H1 (cell line): ENCODE data around the gene AP5M1. TPM values are rescaled to one million over a fixed set of nuclear protein-coding genes. Genes with fewer than 3 reads are reported as not detected.

Experiments used
- CTCF ChIA-PET: fragments of 300-600 bp; sonication (Branson Sonifier 250); formaldehyde crosslinking; loops from one replicate; lab custom pipeline; 2021; ENCODE audit not compliant: partially characterized antibody; lab: Charles Lee
- POLR2A ChIA-PET: fragments of 300-600 bp; sonication (Branson Sonifier 250); formaldehyde crosslinking; loops from one replicate; lab custom pipeline; 2021; ENCODE audit warnings: inconsistent platforms; ENCODE audit not compliant: partially characterized antibody; lab: Charles Lee
- DNase-seq, 2 experiments: peaks; one replicate each; pipeline versions ENCODE4 v3.0.0 to v3.0.0-alpha.2; 2010 to 2022; ENCODE audit warnings: low spot score in 2 of 2, low read depth in 1 of 2, mixed read lengths in 1 of 2
- FAIRE-seq: peaks from 2 replicates; lab custom pipeline; 2011; peaks lifted over from hg19 to GRCh38; lab: Jason Lieb, UNC
- H2AFZ ChIP-seq: 2 replicates; pipeline ENCODE4 v1.8.1; 2012; ENCODE audit warnings: low read length, inconsistent platforms
- H2AK5ac ChIP-seq: 2 replicates; pipeline ENCODE4 v1.6.1; 2013; ENCODE audit warnings: low read depth, low read length
- H2BK120ac ChIP-seq: replicated peaks from 2 replicates; pipeline ENCODE3; 2013; ENCODE audit warnings: low read depth, low read length, inconsistent platforms
- H2BK12ac ChIP-seq: 2 replicates; pipeline ENCODE4 v1.6.1; 2013; ENCODE audit warnings: low read depth, low read length
- H2BK15ac ChIP-seq: 2 replicates; pipeline ENCODE4 v1.6.1; 2013; ENCODE audit warnings: low read length
- H2BK20ac ChIP-seq: 2 replicates; pipeline ENCODE4 v1.6.1; 2013; ENCODE audit warnings: low read length
- H2BK5ac ChIP-seq: 2 replicates; pipeline ENCODE4 v1.6.1; 2013; ENCODE audit warnings: low read depth, low read length
- H3K14ac ChIP-seq: 2 replicates; pipeline ENCODE4 v1.6.1; 2013; ENCODE audit warnings: inconsistent platforms; ENCODE audit not compliant: insufficient read length
- H3K18ac ChIP-seq: 2 replicates; pipeline ENCODE4 v1.6.1; 2013; ENCODE audit warnings: low read length; ENCODE audit errors: extremely low read depth
- H3K23ac ChIP-seq: 2 replicates; pipeline ENCODE4 v1.6.1; 2013; ENCODE audit warnings: inconsistent platforms; ENCODE audit not compliant: insufficient read length
- H3K23me2 ChIP-seq: 2 replicates; pipeline ENCODE4 v1.6.1; 2013; ENCODE audit warnings: low read depth, low read length
- H3K27ac ChIP-seq: 2 replicates; pipeline ENCODE4 v1.6.1; 2011; ENCODE audit warnings: low read depth, low read length, inconsistent platforms
- H3K27me3 ChIP-seq, 4 experiments: replicated peaks in 1 of 4; 1 replicate in 1 of 4; 2 replicates in 3 of 4; pipeline versions ENCODE4 v1.6.1 to v1.8.1; 2011 to 2013; ENCODE audit warnings: low read length in 3 of 4, mild to moderate bottlenecking in 3 of 4, inconsistent platforms in 2 of 4, mixed read lengths in 2 of 4, moderate library complexity in 1 of 4; ENCODE audit not compliant: control insufficient read depth in 3 of 4, insufficient read depth in 3 of 4; ENCODE audit errors: extremely low read depth in 1 of 4
- H3K36me3 ChIP-seq, 4 experiments: 2 replicates each; pipeline versions ENCODE4 v1.6.1 to v1.8.1; 2011 to 2013; ENCODE audit warnings: mild to moderate bottlenecking in 4 of 4, low read length in 3 of 4, moderate library complexity in 2 of 4, control low read depth in 1 of 4, inconsistent platforms in 1 of 4; ENCODE audit not compliant: insufficient read depth in 4 of 4, control insufficient read depth in 2 of 4
- H3K4ac ChIP-seq: replicated peaks from 2 replicates; pipeline ENCODE3; 2013; ENCODE audit warnings: low read length, low read depth, mixed read lengths, inconsistent platforms; ENCODE audit not compliant: insufficient read length
- H3K4me1 ChIP-seq, 4 experiments: replicated peaks in 1 of 4; 1 replicate in 1 of 4; 2 replicates in 3 of 4; pipeline versions ENCODE4 v1.6.1 to v1.8.1; 2011 to 2013; ENCODE audit warnings: low read length in 3 of 4, inconsistent platforms in 2 of 4, mixed read lengths in 1 of 4; ENCODE audit not compliant: insufficient read depth in 4 of 4, control insufficient read depth in 3 of 4
- H3K4me2 ChIP-seq, 2 experiments: 2 replicates each; pipeline versions ENCODE4 v1.6.1 to v1.8.1; 2011 to 2013; ENCODE audit warnings: low read depth in 2 of 2, low read length in 2 of 2, control low read depth in 1 of 2, inconsistent platforms in 1 of 2, mild to moderate bottlenecking in 1 of 2; ENCODE audit not compliant: insufficient read depth in 1 of 2
- H3K4me3 ChIP-seq, 4 experiments: fragments of 200-600, 300-600 bp in 1 of 4; sonication (generic), shearing (Covaris generic), sonication (Bioruptor Twin) in 1 of 4; 2 replicates each; pipeline versions ENCODE4 v1.5.1 to v1.8.1; 2011 to 2016; ENCODE audit warnings: low read length in 4 of 4, low read depth in 3 of 4, control low read depth in 2 of 4, inconsistent platforms in 2 of 4, mild to moderate bottlenecking in 2 of 4, mixed read lengths in 1 of 4, moderate library complexity in 1 of 4; ENCODE audit not compliant: insufficient read depth in 2 of 4; ENCODE audit errors: extremely low read depth in 1 of 4
- H3K56ac ChIP-seq: replicated peaks from 2 replicates; pipeline ENCODE3; 2013; ENCODE audit warnings: low read depth, mild to moderate bottlenecking, mixed read lengths, low read length, inconsistent platforms; ENCODE audit not compliant: insufficient read length
- H3K79me1 ChIP-seq: 2 replicates; pipeline ENCODE4 v1.6.1; 2013; ENCODE audit warnings: low read depth, low read length, control low read depth
- H3K79me2 ChIP-seq, 2 experiments: 2 replicates each; pipeline versions ENCODE4 v1.6.1 to v1.8.1; 2012 to 2013; ENCODE audit warnings: low read length in 2 of 2, mild to moderate bottlenecking in 2 of 2, inconsistent platforms in 1 of 2; ENCODE audit not compliant: insufficient read depth in 2 of 2, control insufficient read depth in 1 of 2
- H3K9ac ChIP-seq, 4 experiments: replicated peaks in 1 of 4; 1 replicate in 1 of 4; 2 replicates in 3 of 4; pipeline versions ENCODE4 v1.6.1 to v1.8.1; 2011 to 2013; ENCODE audit warnings: low read depth in 3 of 4, low read length in 3 of 4, control low read depth in 2 of 4, mild to moderate bottlenecking in 2 of 4, moderate library complexity in 2 of 4, inconsistent platforms in 1 of 4; ENCODE audit errors: extremely low read depth in 1 of 4
- H3K9me3 ChIP-seq, 2 experiments: 2 replicates each; pipeline versions ENCODE4 v1.6.1 to v1.8.1; 2012 to 2013; ENCODE audit warnings: mild to moderate bottlenecking in 2 of 2, moderate library complexity in 2 of 2, control low read depth in 1 of 2, inconsistent platforms in 1 of 2, low read depth in 1 of 2, low read length in 1 of 2, mixed read lengths in 1 of 2; ENCODE audit not compliant: insufficient read depth in 2 of 2
- H4K20me1 ChIP-seq, 2 experiments: replicated peaks in 1 of 2; 2 replicates each; pipeline versions ENCODE3 to v1.8.1; 2011 to 2013; ENCODE audit warnings: inconsistent platforms in 2 of 2, low read length in 2 of 2, mild to moderate bottlenecking in 1 of 2; ENCODE audit not compliant: insufficient read depth in 2 of 2, control insufficient read depth in 1 of 2
- H4K5ac ChIP-seq: 2 replicates; pipeline ENCODE4 v1.6.1; 2013; ENCODE audit warnings: low read length, low read depth, mixed read lengths, inconsistent platforms; ENCODE audit not compliant: insufficient read length
- H4K8ac ChIP-seq: 2 replicates; pipeline ENCODE4 v1.8.0; 2013; ENCODE audit warnings: mild to moderate bottlenecking, moderate library complexity, low read length, inconsistent platforms; ENCODE audit not compliant: insufficient read depth; ENCODE audit errors: extremely low read depth
- H4K91ac ChIP-seq: replicated peaks from 2 replicates; pipeline ENCODE3; 2013; ENCODE audit warnings: low read length, mixed read lengths, inconsistent platforms; ENCODE audit not compliant: insufficient read length
- ASH2L ChIP-seq: fragments of 200-600, 300-600 bp; sonication (generic); IDR thresholded peaks from one replicate; pipeline ENCODE4 v1.7.1; 2017; ENCODE audit warnings: low read length
- GABPA ChIP-seq: IDR thresholded peaks from 2 replicates; pipeline ENCODE4 v1.6.1; 2011; ENCODE audit warnings: mild to moderate bottlenecking, low read length, moderate library complexity, borderline replicate concordance; ENCODE audit not compliant: insufficient read depth
- PHF8 ChIP-seq: fragments of 200-600 bp; sonication (generic); conservative IDR thresholded peaks from 2 replicates; pipeline ENCODE4 v1.7.1; 2012; ENCODE audit warnings: low read depth, mild to moderate bottlenecking, inconsistent platforms, low read length, moderate library complexity
- POLR2A ChIP-seq, 2 experiments: IDR thresholded peaks; 1 replicate in 1 of 2; 2 replicates in 1 of 2; pipeline ENCODE4 v1.6.1; 2011; ENCODE audit warnings: low read depth in 2 of 2, low read length in 2 of 2, mild to moderate bottlenecking in 2 of 2; ENCODE audit errors: control extremely low read depth in 1 of 2
- TCF12 ChIP-seq: IDR thresholded peaks from 2 replicates; pipeline ENCODE4 v1.6.1; 2011; ENCODE audit warnings: low read depth, mild to moderate bottlenecking, low read length
- polyA plus RNA-seq, 7 experiments: library from polyadenylated mRNA; depleted of rRNA in 3 of 7; stranded (reverse) in 5 of 7; unstranded in 2 of 7; fragments of >200 nt in 5 of 7; fragments of 200-250 nt in 2 of 7; gene quantifications; 1 replicate in 5 of 7; 2 replicates in 1 of 7; 4 replicates in 1 of 7; pipeline versions ENCODE4 v1.2.1 to v1.2.3, GENCODE V29; 2011 to 2013; ENCODE audit warnings: missing spikeins in 2 of 7, mixed read lengths in 2 of 7
- total RNA-seq: library from RNA; stranded (reverse); fragmentation: NEBNext Ultra II Directional; extraction: Animal tissue kit (Norgen Biotek cat#: 25700); gene quantifications from 2 replicates; pipeline ENCODE4 v1.2.1, GENCODE V29; 2021
- TF ChIP-seq, protein P1 (sequence below), 3 experiments: IDR thresholded peaks; 1 replicate in 2 of 3; 2 replicates in 1 of 3; pipeline versions ENCODE4 v1.5.1 to v1.6.1; 2011; ENCODE audit warnings: low read length in 3 of 3, mild to moderate bottlenecking in 3 of 3, inconsistent platforms in 2 of 3, low read depth in 1 of 3, moderate library complexity in 1 of 3; ENCODE audit not compliant: insufficient read depth in 1 of 3; ENCODE audit errors: control extremely low read depth in 1 of 3
- TF ChIP-seq, protein P2 (sequence below): IDR thresholded peaks from 2 replicates; pipeline ENCODE4 v1.6.1; 2011; ENCODE audit warnings: low read length, improper control_type of control experiment

AP5M1 gene
- total and polyA plus RNA-seq, 2 of the 8 experiments (the other 6 are each of a cell fraction or from before 2014, with no cell fraction given), result 20.9 to 51.9 TPM

DNA sequence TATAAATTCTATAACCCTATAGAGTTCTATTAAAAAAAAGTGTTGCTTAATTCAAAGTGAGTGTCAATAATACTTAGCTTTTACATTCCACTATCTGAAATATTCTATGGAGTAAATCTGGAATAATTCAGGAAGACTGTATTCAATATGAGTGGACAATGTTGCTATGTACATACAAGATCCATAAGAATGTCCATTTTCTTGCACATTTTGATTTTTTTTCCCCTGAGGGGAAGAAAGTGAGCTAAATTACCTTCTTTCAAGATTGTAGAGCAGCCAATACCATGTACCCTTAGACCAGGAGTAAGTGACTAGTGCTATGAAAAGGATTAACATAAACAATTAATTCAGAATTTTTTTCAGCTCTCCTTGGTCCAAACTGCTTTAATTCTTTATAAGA lies 25.5 kb upstream of the AP5M1 start:
- no peaks in the 10 kb centered on the region for H3K27me3 ChIP-seq
- H4K91ac ChIP-seq, result no peak overlapping the region
- no peak overlapping the region for H2AFZ ChIP-seq
- H3K14ac ChIP-seq, result no peak overlapping the region
- H3K23me2 ChIP-seq, result no peaks in the 10 kb centered on the region
- TF ChIP-seq, protein P1, sequence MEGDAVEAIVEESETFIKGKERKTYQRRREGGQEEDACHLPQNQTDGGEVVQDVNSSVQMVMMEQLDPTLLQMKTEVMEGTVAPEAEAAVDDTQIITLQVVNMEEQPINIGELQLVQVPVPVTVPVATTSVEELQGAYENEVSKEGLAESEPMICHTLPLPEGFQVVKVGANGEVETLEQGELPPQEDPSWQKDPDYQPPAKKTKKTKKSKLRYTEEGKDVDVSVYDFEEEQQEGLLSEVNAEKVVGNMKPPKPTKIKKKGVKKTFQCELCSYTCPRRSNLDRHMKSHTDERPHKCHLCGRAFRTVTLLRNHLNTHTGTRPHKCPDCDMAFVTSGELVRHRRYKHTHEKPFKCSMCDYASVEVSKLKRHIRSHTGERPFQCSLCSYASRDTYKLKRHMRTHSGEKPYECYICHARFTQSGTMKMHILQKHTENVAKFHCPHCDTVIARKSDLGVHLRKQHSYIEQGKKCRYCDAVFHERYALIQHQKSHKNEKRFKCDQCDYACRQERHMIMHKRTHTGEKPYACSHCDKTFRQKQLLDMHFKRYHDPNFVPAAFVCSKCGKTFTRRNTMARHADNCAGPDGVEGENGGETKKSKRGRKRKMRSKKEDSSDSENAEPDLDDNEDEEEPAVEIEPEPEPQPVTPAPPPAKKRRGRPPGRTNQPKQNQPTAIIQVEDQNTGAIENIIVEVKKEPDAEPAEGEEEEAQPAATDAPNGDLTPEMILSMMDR (IDR thresholded peaks at IDR 0.05; ENCODE audit: control extremely low read depth in 1 of 3, insufficient read depth in 1 of 3, low read depth in 1 of 3, low read length in 3 of 3), result no peak
- TF ChIP-seq GABPA (no peak), ASH2L (no peak), POLR2A (IDR thresholded peaks at IDR 0.05; ENCODE audit: control extremely low read depth in 1 of 2, low read depth in 2 of 2, low read length in 2 of 2) (no peak), TCF12 (no peak), PHF8 (no peak)
- TF ChIP-seq, protein P2, sequence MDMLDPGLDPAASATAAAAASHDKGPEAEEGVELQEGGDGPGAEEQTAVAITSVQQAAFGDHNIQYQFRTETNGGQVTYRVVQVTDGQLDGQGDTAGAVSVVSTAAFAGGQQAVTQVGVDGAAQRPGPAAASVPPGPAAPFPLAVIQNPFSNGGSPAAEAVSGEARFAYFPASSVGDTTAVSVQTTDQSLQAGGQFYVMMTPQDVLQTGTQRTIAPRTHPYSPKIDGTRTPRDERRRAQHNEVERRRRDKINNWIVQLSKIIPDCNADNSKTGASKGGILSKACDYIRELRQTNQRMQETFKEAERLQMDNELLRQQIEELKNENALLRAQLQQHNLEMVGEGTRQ, result no peak
- no peak overlapping the region for H4K8ac ChIP-seq
- no peak overlapping the region for H2BK15ac ChIP-seq
- H3K79me2 ChIP-seq, result peaks cover 0 to 3% of the 10 kb centered on the region in 2 experiments; a peak in 1 of 4 replicates
- H3K9me3 ChIP-seq, result no peaks in the 10 kb centered on the region
- H2BK20ac ChIP-seq, result no peak overlapping the region
- no peak overlapping the region for H4K5ac ChIP-seq
- no peak overlapping the region for H2BK5ac ChIP-seq
- H2BK12ac ChIP-seq, result no peak overlapping the region
- no peaks in the 10 kb centered on the region for H3K4me1 ChIP-seq
- no peak overlapping the region for H3K4me2 ChIP-seq
- CTCF ChIA-PET, result interaction anchor here (0.5 to 1.7 kb wide), 3 partner anchors 52 to 1553 kb away, joined by 3 to 6 read pairs (median 3); no protein-coding TSS in a partner anchor
- H3K4ac ChIP-seq, result no peak overlapping the region
- FAIRE-seq (no peak), DNase-seq (no peak)
- H3K4me3 ChIP-seq, result no peak overlapping the region
- no peak overlapping the region for H3K27ac ChIP-seq
- H4K20me1 ChIP-seq, result peaks cover 0 to 6% of the 10 kb centered on the region in 2 experiments
- H3K36me3 ChIP-seq, result peaks cover 0 to 22% (median 2%) of the 10 kb centered on the region in 4 experiments; a peak in 2 of 8 replicates
- no peak overlapping the region for H3K18ac ChIP-seq
- no peak overlapping the region for H3K56ac ChIP-seq
- no peak overlapping the region for H3K23ac ChIP-seq
- no peak overlapping the region for H2BK120ac ChIP-seq
- no peak overlapping the region for H3K9ac ChIP-seq
- POLR2A ChIA-PET, result interaction anchor here (1.2 kb wide), 1 partner anchor 17 kb away, joined by 4 read pairs; no protein-coding TSS in a partner anchor
- no peak overlapping the region for H2AK5ac ChIP-seq
- no peaks in the 10 kb centered on the region for H3K79me1 ChIP-seq
